Neuron (in vitro differentiated cells): ENCODE data around the gene ARHGEF5.
"Not testable (repeated sequence)": the region's sequence is repeated elsewhere in the genome, so short reads cannot be mapped to it uniquely, and the experiment has no call there.

Experiments used
- H2AFZ ChIP-seq: one replicate; pipeline ENCODE4 v1.6.1; 2013; ENCODE audit warnings: low read depth, mild to moderate bottlenecking, inconsistent platforms, low read length, moderate library complexity
- H3K27me3 ChIP-seq: one replicate; pipeline ENCODE4 v1.6.1; 2013; ENCODE audit warnings: low read length; ENCODE audit not compliant: insufficient read depth
- H3K36me3 ChIP-seq: one replicate; pipeline ENCODE4 v1.6.1; 2013; ENCODE audit warnings: low read length; ENCODE audit not compliant: insufficient read depth
- H3K4me1 ChIP-seq: one replicate; pipeline ENCODE4 v1.6.1; 2013; ENCODE audit warnings: low read length; ENCODE audit not compliant: insufficient read depth
- H3K4me3 ChIP-seq: 2 replicates; pipeline ENCODE4 v1.5.1; 2013; ENCODE audit warnings: mild to moderate bottlenecking, low read length, moderate library complexity
- H3K9me3 ChIP-seq: one replicate; pipeline ENCODE4 v1.6.1; 2013; ENCODE audit warnings: low read length

The ARHGEF5 gene

DNA sequence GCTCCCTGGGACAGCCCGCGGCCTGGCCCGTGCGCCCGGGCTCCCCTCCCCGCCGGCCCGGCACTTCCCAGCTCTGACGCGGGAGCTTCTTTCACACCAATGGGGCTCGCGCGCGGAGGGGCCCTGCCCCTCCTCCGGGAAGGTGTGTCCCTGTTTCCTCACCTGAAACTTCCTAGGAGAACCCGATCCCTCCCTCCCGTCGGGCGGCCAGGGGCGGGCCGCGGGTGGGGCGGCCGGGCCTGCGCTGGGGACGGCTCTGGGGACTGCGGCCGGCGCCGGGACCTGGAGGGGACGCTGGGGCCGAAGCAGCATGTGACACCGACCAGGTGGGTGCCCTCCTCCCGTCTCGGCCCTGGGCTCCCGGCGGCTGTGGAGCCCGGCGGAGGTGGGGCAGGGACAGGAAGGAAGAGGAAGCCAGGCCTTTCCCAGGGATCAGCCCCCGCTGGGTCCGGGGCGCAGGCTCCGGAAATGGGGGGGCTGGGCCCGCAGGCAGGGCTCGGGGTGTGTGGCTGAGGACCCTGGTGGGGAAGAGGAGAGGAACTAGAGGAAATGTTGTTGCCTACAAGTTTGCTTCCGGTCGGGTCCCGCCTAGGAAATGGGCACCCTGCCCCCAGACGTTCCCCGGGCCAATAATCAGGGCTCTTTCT lies at the start of gene ARHGEF5:
Gene ARHGEF5, plus strand, starts transcription at position 227 of the 647 bp plus-strand sequence. CDS start 7,268 bp downstream, outside the sequence.
- H2AFZ ChIP-seq, H3K27me3 ChIP-seq, H3K36me3 ChIP-seq, H3K9me3 ChIP-seq, H3K4me1 ChIP-seq, H3K4me3 ChIP-seq: not testable (repeated sequence)

DNA sequence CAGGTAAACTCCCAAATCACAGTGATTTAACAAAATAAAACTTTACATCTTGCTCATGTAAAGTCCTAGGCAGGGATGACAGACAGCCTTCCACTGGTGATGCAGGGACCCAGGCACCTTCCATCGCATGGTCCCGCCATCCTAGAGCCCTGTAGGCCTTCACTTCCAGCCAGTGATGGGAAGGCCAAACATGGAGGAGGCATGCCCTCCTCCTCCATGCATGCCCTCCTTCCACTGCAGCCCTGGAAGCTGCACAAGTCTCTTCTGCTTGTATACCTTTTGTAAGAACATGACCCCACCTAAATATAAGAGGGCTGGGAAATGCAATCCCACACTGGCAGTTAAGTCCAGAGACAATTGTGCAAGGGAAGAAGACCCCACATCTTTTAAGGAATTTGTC lies 45.5 kb upstream of the ARHGEF5 start:
- not testable (repeated sequence) for H2AFZ ChIP-seq, H3K4me1 ChIP-seq, H3K36me3 ChIP-seq, H3K27me3 ChIP-seq, H3K9me3 ChIP-seq, H3K4me3 ChIP-seq

DNA sequence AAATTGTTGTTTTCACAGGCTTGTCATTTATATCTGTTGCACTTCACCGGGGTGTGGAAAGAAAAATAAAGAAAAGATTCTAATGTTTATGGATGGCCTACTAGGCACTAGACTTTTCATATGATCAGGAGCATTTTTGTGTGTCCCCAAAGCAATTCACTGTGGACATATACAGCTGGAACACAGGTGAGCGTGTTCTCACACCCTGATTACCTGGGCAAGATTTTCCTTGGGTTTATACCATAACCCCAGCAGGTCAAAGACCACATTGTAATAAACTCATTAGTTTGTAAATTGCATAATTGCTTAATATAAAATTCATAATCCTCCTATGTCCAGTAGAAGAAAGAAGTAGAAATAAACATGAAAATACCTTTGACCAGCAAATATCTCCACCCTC lies 44.0 kb upstream of the ARHGEF5 start:
- H2AFZ ChIP-seq, H3K4me1 ChIP-seq, H3K27me3 ChIP-seq: not testable (repeated sequence)

DNA sequence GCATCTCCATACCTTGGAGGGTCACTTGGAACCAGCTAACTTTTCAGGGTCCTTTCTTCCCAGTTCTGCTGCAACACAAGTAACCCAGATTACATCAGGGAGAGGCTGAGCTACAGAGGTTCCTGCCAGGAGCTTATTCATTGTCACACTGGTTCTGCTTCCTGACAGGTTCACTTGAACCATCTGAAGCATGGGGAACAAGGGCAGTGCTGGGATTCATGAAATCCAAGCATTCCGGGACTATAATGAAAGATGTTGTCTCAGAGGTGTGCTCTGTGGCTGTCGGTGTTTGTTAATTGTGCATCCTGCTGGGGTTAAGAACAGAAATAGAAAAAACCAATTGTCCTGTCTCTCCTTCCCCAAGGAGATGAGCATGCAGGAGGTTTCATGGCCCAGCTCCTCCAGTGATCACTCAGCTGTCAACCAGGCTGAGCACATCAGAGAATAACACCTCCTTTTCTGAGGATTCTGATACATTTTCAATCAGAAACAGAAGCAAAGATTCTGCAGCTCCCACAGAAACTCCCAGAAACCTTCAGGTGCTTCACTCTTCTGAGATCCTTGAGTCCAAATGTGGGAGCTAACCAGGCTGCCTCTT lies 43.2 kb upstream of the ARHGEF5 start, which contains the start of gene OR2A1:
Gene OR2A1, plus strand, starts transcription at position 548 of the 598 bp plus-strand sequence. CDS start 5,706 bp downstream, outside the sequence.
- not testable (repeated sequence) for H3K36me3 ChIP-seq, H3K4me1 ChIP-seq

More for the DNA sequence above, 44.0 kb upstream of the ARHGEF5 start:
- H3K4me3 ChIP-seq, H3K36me3 ChIP-seq, H3K9me3 ChIP-seq: not testable (repeated sequence)

DNA sequence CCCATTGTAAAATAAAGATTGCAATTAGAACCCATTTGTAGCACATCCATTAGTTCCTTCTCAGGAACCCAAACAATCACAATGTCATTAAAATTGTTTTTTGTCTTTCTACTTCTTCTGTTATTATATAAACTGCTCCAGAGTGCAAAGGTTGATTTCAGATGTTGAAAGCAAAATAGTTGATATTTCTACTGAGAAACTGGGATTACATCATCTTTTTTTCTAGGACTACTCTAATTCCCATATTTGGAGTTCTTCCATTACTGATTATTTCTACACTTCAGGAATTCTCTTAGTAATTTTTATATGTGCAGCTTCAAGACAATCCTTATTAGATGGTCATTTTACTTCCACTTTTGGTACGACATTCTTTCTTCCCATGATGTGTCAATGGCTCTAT lies 37.7 kb upstream of the ARHGEF5 start:
- H3K4me1 ChIP-seq, H2AFZ ChIP-seq, H3K36me3 ChIP-seq, H3K27me3 ChIP-seq, H3K4me3 ChIP-seq, H3K9me3 ChIP-seq: not testable (repeated sequence)

More for the DNA sequence above, 43.2 kb upstream of the ARHGEF5 start, which contains the start of gene OR2A1:
- not testable (repeated sequence) for H2AFZ ChIP-seq, H3K9me3 ChIP-seq, H3K4me3 ChIP-seq, H3K27me3 ChIP-seq

DNA sequence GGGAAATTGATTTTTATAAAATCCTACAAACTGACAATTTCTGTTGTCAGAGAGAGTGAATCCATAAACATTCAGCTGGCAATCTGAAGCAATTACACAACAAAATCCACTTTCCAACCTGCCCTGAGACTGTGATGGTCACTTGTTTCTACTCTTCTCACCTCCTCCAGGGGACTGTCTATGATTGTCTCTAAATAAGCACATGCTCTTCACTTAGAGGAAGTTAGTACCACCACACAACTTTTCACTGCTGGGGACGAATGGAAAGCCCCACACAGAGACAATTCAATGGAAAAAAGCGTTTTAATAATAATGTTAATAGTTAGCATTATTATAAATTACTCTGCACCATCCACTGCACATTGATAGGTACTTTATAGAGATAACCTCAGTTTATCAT lies 35.7 kb upstream of the ARHGEF5 start:
- H3K9me3 ChIP-seq, H3K36me3 ChIP-seq, H3K4me3 ChIP-seq, H3K4me1 ChIP-seq, H2AFZ ChIP-seq, H3K27me3 ChIP-seq: not testable (repeated sequence)

DNA sequence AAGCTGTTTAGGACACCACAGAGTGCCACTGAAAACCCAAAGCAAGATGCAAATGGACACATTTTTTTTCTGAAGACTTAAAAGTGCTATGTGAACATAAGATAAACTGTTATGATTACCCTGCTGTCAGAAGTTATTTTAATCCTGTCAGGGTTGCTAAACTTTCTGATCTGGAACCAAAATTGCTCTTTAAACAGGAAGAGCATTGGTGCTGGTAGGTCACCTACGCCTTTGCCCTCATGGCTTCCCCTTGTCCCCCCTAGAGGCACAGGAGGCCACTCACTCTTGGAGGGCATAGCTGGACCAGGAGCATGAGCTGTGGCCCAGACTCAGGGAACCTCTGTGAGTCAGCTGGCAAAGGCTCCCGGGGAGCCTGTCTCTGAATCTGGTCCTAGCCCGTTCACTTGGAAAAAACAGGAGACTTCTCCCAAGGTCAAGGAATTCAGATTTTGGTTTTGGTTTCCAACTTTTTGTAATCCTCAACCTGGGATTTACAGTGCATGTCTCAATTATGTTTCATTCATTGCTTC lies 33.5 kb upstream of the ARHGEF5 start:
- H3K4me3 ChIP-seq, H3K4me1 ChIP-seq, H2AFZ ChIP-seq, H3K27me3 ChIP-seq, H3K36me3 ChIP-seq, H3K9me3 ChIP-seq: not testable (repeated sequence)

DNA sequence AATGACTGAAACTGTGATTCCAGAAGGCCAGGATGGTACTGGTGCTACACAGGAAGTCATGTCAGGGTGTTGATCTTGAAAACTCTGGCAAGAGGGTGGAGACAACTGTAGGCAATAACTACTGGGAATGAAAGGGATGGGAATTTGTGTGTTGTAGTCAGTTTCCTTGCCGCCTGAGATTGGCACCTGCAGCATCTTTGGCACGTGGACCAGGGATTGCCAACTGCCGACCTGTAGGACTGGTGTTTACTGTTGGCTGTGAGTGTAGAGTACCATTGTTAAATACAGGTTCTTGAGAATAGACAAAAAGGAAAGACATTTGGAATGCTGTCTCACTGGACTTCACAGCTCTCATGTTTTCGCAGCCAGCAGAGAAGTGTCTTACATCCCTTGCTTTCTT lies 31.8 kb upstream of the ARHGEF5 start:
- not testable (repeated sequence) for H3K36me3 ChIP-seq, H2AFZ ChIP-seq, H3K9me3 ChIP-seq, H3K4me3 ChIP-seq, H3K27me3 ChIP-seq, H3K4me1 ChIP-seq

DNA sequence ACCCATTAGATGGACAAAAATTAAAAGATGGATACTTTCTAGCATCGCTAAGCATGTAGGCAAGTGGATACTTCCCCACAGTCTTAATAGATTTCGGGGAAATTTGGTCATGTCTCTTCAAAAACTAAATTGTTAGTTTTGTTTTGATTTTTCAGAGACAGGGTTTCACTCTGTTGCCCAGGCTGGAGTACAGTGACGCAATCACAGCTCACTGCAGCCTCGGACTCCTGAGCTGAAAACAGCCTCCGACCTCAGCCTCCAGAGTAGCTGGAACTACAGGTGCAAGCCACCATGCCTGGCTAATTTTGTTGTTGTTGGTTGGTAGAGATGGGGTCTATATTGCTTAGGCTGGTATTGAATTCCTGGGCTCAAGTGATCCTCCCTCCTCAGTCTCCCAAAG lies 29.3 kb upstream of the ARHGEF5 start:
- not testable (repeated sequence) for H2AFZ ChIP-seq, H3K27me3 ChIP-seq, H3K4me1 ChIP-seq, H3K9me3 ChIP-seq, H3K4me3 ChIP-seq, H3K36me3 ChIP-seq

DNA sequence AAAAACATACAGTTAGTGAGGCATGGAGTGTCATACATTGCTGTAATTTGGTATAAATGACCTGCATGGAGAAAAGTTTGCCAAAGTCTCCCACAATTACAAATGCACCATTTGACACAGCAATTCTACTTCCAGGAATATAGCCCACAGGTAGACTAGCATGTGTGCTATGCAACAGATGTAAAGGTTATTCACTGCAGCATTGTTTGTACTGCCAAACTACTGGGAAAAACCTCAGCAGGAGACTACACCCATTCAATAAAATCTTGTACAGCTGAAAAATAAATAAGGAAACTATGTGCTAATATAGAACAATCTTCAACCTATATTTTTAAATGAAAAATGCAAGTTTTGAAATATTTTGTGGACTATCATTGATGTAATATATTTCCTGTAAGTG lies 25.2 kb upstream of the ARHGEF5 start:
- H3K9me3 ChIP-seq, H3K4me1 ChIP-seq, H3K36me3 ChIP-seq, H2AFZ ChIP-seq, H3K4me3 ChIP-seq, H3K27me3 ChIP-seq: not testable (repeated sequence)

DNA sequence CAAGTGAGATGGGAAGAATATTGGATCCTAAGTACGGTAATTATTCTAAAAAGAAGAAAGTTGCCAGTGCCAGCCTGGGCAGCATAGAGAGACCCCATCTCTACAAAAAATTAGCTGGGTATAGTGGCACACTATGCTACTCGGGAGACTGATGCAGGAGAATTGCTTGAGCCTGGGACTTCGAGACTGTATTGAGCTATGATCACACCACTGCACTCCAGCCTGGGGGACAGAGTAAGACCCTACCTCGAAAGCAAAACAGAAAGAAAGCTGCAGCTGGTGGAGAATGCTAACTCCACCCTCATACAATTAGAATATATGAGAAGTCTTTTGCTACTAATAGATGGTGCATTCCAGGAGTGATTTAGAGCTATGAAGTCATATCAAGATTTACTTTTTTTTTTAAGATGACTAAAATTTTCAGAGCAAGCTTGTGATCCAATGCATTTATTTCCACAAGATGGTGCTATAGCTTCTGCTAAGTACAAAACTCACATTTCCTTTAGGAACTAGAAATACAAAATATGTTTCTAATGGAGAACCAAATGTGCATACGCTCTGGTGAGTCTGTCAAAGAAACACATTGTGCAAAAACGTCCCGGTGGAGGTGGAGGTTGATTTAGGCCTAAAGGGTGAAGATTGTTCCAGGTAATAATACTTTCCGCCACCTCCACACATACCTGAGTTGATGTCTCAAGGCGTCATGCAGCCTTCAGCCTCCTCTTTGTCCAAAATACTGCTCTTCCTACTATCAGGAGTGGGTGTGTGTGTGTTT lies 23.8 kb upstream of the ARHGEF5 start:
- not testable (repeated sequence) for H2AFZ ChIP-seq, H3K4me3 ChIP-seq, H3K27me3 ChIP-seq, H3K36me3 ChIP-seq, H3K4me1 ChIP-seq, H3K9me3 ChIP-seq

DNA sequence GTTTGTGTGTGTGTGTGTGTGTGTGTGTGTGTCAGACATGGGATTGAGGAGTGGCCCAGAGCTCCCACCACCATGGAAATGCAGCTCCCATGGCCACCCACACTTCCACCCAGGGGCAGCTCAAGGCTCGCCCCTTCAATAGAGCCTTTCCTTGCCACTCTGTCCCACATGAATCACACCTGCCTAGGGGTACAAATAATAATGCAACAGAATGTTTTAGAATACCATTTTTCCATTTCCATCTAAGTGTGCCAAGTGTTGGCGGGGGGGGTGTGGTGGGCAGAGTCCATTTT lies 23.3 kb upstream of the ARHGEF5 start:
- H3K36me3 ChIP-seq, H2AFZ ChIP-seq, H3K9me3 ChIP-seq, H3K4me3 ChIP-seq, H3K4me1 ChIP-seq, H3K27me3 ChIP-seq: not testable (repeated sequence)

DNA sequence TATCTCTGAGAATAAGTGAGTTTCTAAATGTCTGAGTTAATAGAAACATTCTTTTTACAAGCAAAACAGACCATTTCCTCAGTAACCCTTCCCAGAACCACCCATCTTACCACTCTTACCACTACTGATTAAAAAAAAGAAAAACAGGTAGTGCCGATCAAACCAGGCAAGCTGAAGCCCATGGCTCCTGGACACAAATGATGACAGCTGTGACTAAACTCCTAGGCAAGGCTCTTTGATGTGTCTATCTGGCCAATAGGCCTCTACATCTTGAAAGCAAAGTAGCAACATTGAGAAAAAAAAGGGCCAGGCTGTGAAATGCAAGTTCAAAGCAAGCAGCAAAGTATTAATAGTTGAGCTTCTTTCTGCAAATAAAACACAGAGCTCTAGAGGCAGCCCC lies 6.6 kb upstream of the ARHGEF5 start:
- not testable (repeated sequence) for H3K9me3 ChIP-seq, H3K27me3 ChIP-seq, H3K4me3 ChIP-seq, H3K36me3 ChIP-seq, H2AFZ ChIP-seq, H3K4me1 ChIP-seq
